GM19193 (cell line): ENCODE data around the gene RBM38.
A peak's percentile ranks its signal among the peaks of the same experiment; 100 is the strongest.

Experiments used
- POLR2A ChIP-seq: IDR thresholded peaks from 4 replicates; pipeline ENCODE4 v1.6.1; 2011; ENCODE audit not compliant: insufficient read depth, insufficient read length; ENCODE audit errors: extremely low read depth

Gene RBM38

DNA sequence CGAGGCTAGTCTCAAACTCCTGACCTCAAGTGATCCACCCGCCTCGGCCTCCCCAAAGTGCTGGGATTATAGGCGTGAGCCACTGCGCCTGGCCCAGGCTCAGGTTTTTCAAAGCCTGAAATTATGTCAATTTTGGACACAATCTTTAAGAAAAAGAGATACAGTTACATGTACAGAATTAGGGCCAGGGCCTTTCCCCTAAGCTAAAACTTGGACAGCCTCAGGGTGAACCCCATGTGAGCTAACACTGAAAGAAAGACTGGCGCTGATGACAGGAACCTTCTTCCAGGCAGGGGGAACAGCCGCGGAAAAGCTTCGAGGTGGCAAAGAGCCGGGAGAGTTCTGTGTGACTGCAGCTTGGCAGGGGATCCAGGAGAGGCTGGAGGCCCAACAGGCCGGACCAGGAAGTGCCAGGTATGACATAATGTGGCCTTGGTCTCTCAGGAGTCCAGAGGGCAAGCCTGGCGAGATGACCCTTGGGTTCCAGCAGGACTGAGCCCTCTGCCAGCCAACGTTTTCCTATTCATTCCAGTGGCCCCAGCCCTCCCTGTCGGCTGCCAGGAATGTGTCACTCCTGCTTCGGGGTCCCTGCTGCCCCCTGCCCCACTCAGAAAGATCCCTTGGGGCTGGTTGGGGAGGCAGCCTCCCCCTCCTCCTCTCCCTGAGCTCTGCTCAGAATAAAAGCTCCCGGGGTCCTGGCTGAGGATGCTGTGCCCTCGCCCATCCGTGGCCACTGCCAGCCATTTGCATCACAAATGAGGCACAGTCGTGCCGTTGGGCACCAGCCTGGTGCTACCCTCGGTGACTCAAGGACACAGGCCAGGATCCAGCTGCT is 37.3 kb downstream of the RBM38 start:
- no peak for TF ChIP-seq POLR2A

GRCh38 chr20:57429159-57429496 is 37.9 kb downstream of the RBM38 start:
- no peak for TF ChIP-seq POLR2A

- no peak for TF ChIP-seq POLR2A
These were observed 38.5 kb downstream of the RBM38 start for GRCh38 chr20:57429580-57430200.

GRCh38 chr20:57431539-57431835 is 40.3 kb downstream of the RBM38 start:
- TF ChIP-seq POLR2A, result no peak

DNA sequence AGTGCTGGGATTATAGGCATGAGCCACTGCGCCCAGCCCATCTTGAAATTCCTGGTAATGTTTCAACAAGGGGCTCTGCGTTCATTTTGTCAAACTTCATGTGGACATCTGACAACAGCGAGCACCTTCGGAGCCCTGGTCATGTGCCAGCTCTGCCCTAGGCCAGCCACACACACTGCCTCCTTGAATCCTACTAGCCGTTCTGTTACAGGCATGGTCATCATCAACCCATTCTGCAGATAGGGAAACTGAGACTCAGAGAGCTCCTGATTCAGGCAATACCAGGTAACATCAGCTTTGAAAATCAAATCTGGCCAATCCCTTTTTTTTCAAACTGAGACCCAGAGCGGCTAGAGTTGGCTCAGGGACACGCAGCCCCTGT is 41.3 kb downstream of the RBM38 start:
- TF ChIP-seq POLR2A, result no peak

GRCh38 chr20:57432862-57433491 is 41.8 kb downstream of the RBM38 start:
- peak; percentile 38 for TF ChIP-seq POLR2A

GRCh38 chr20:57433657-57434389 is 42.6 kb downstream of the RBM38 start:
- TF ChIP-seq POLR2A, result no peak

DNA sequence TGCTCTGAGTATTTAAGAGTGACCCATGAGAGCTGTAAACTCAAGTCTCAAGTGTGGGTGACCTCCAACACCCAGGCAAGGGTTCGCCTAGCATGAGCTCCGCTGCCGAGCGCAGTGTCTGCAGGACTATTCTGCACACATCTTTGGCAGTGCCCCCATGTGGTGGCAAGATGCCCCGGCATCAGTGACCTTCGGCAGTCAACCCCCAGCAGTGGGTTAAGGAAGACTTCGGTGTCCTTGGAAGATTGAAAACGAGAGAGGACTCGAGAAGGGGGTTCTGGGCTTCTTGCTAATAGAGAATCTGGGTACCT is 43.1 kb downstream of the RBM38 start:
- TF ChIP-seq POLR2A, result no peak

DNA sequence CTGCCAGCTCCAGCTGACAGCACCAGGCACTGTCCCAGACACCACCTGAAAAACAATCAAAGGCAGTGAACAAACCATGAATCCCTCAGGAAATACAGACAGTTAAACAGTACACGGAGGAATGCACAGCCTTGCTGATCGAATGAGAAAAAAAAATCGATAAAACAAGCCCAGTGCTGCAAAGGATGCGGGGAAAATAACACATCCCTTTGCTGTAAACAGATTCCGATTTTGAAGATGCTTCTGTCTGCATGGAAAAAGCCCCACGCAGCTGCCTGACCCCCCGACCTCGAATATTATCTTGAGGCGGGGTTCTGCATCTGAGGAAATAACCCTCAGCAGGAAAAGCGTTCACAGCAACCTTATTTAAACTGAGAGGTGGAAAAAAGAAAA is 43.9 kb downstream of the RBM38 start:
- no peak for TF ChIP-seq POLR2A

DNA sequence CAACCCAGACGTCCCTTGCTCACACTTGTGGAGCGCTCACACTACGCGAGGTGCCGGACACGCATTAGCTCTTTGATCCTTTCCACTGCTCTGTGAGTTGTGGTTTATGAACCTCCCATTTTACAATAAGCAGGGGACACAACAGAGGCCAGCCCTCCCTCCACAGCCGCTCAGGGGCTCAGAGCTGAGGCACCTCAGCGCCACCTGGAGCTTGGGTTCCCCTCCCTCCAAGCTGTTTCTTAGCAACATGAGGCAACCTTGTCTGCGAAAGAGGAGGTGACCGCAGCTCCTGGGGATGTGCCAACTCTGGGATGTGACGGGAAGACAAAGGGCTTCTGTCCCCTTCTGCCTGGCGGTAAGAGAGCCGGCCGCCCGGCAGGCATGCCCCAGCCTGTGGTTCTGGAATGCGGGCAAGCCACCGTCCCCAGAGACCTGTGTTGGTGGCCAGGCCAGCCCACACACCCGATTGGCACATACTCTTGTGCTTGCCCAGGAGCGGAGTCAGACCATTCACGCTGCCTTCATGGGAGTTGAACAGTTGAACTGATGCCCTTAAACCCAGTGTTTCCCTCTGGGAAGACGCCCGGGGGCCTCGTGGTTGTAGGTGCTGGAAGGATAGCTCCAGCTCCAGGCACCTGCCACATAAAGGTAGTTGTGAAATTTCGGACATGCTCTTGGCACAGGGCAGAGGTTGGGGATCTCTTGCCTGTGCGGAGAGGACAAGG is 44.5 kb downstream of the RBM38 start:
- TF ChIP-seq POLR2A, result no peak

DNA sequence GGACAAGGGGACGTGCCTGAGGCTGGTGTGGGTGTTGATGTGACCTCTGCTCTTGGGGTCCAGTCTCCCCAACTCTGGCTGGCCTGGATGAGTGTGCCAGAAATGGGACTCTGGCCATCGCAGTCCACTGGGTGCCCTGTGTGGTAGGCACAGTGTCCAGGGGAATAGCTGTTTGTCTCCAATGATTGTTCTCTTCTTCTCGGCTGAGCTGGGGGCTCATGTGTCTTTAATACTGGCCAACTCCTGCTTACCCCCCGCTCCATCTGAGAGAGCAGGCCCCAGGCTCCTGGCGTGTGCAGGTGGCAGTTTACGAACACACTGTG is 45.0 kb downstream of the RBM38 start:
- no peak for TF ChIP-seq POLR2A

DNA sequence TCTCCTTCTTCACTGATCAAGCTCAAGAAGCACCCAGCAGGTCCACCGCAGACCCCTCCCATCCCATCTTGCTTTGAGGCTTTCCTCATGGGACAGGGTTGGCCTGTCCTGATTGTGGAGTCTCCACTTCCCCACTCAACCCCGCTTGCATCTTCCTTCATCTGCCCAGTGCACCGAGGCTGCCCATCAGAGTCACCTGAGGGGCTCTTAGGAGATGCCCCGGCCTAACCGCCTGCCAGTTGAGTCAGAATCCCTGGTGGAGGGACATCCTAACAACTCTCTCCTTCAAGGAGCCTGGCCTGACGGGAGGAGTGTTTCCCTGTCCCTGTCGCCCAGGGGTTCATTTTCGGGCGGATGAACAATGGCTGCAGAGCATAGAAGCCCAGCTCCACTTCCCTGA is 46.1 kb downstream of the RBM38 start:
- no peak for TF ChIP-seq POLR2A

- no peak for TF ChIP-seq POLR2A
These were observed 46.6 kb downstream of the RBM38 start for GRCh38 chr20:57437672-57438330.

DNA sequence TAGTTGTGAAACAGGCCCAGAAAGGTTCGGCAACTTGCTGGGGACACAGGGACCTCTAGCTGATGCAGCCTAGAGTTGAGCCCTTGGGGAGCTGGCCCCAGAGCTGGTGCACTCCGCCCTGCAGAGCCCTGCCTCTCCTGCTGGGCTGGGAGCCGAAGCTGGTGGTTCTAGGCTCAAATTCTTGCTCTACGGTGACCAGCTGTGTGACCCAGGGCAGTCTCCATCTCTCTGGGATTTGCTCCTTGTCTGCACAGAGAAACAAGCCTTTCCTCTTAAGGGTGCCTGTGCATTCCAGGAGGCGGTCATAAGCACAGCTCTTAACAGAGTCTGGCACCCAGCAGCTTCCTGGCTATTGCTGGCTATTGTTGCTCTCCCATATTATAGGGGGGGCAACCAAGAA is 47.4 kb downstream of the RBM38 start:
- no peak for TF ChIP-seq POLR2A

GRCh38 chr20:57439432-57439831 is 48.2 kb downstream of the RBM38 start:
- TF ChIP-seq POLR2A, result no peak
